Endothelial cell of umbilical vein (primary cell): ENCODE data around the gene LENEP. TPM values are rescaled to one million over a fixed set of nuclear protein-coding genes. Genes with fewer than 3 reads are reported as not detected.

ENCODE experiments used
- BruUV-seq: library from RNA; stranded (reverse); fragments of 400-500 nt; replicated peaks from 2 replicates; lab custom pipeline; 2021; lab: Mats Ljungman, UMichigan
- CTCF ChIA-PET: fragments of 300-600, 350-600 bp; sonication (Branson Sonifier 250); formaldehyde crosslinking; loops from one replicate; lab custom pipeline; 2021; ENCODE audit warnings: antibody characterized with exemption, inconsistent platforms; lab: Charles Lee
- POLR2A ChIA-PET: fragments of 300-600, 350-600 bp; sonication (Branson Sonifier 250); formaldehyde crosslinking; loops from one replicate; lab custom pipeline; 2021; ENCODE audit warnings: antibody characterized with exemption, inconsistent platforms; lab: Charles Lee
- DNase-seq: peaks from one replicate; pipeline ENCODE4 v3.0.0-alpha.2; 2011; ENCODE audit warnings: low read depth, low spot score
- FAIRE-seq: peaks from 2 replicates; lab custom pipeline; 2011; peaks lifted over from hg19 to GRCh38; lab: Jason Lieb, UNC
- H2AFZ ChIP-seq: 2 replicates; pipeline ENCODE4 v1.6.0; 2012; ENCODE audit warnings: low read depth, low read length, control low read depth, inconsistent platforms
- H3K27ac ChIP-seq: 2 replicates; pipeline ENCODE4 v1.5.1; 2011; ENCODE audit warnings: low read depth, mild to moderate bottlenecking, control low read depth, low read length, moderate library complexity; ENCODE audit not compliant: insufficient read depth
- H3K27me3 ChIP-seq, 2 experiments: 2 replicates each; pipeline versions ENCODE4 v1.6.0 to v1.6.1; 2011; ENCODE audit warnings: low read length in 2 of 2, mixed read lengths in 1 of 2; ENCODE audit not compliant: control insufficient read depth in 2 of 2, insufficient read depth in 2 of 2
- H3K36me3 ChIP-seq, 2 experiments: 2 replicates in 1 of 2; 3 replicates in 1 of 2; pipeline ENCODE4 v1.5.1; 2011; ENCODE audit warnings: low read length in 2 of 2, mild to moderate bottlenecking in 1 of 2, moderate library complexity in 1 of 2; ENCODE audit not compliant: control insufficient read depth in 2 of 2, insufficient read depth in 2 of 2; ENCODE audit errors: extremely low read depth in 1 of 2
- H3K4me1 ChIP-seq: 3 replicates; pipeline ENCODE4 v1.5.1; 2011; ENCODE audit warnings: mild to moderate bottlenecking, low read length; ENCODE audit not compliant: control insufficient read depth, insufficient read depth; ENCODE audit errors: extremely low read depth
- H3K4me2 ChIP-seq: 2 replicates; pipeline ENCODE4 v1.6.1; 2011; ENCODE audit warnings: low read length, control low read depth, mixed read lengths; ENCODE audit not compliant: insufficient read depth
- H3K4me3 ChIP-seq, 3 experiments: fragments of 200-600 bp in 1 of 3; sonication (generic), shearing (Covaris generic) in 1 of 3; replicated peaks in 1 of 3; 2 replicates each; pipeline ENCODE4 v1.5.1; 2011 to 2016; ENCODE audit warnings: control low read depth in 3 of 3, low read length in 3 of 3, mild to moderate bottlenecking in 2 of 3, inconsistent platforms in 1 of 3, low read depth in 1 of 3, moderate library complexity in 1 of 3; ENCODE audit not compliant: insufficient read depth in 1 of 3
- H3K79me2 ChIP-seq: 2 replicates; pipeline ENCODE4 v1.6.0; 2012; ENCODE audit warnings: low read length, inconsistent platforms; ENCODE audit not compliant: control insufficient read depth, insufficient read depth
- H3K9ac ChIP-seq: replicated peaks from 2 replicates; pipeline ENCODE3; 2011; ENCODE audit warnings: low read length, control low read depth; ENCODE audit not compliant: insufficient read depth; ENCODE audit errors: extremely low read depth
- H3K9me1 ChIP-seq: replicated peaks from 3 replicates; pipeline ENCODE4 v1.6.0; 2011; ENCODE audit warnings: mild to moderate bottlenecking, low read length; ENCODE audit not compliant: control insufficient read depth, insufficient read depth; ENCODE audit errors: extremely low read depth
- H3K9me3 ChIP-seq: replicated peaks from 2 replicates; pipeline ENCODE4 v1.5.1; 2012; ENCODE audit warnings: low read length, inconsistent platforms; ENCODE audit not compliant: control insufficient read depth, insufficient read depth
- H4K20me1 ChIP-seq: replicated peaks from 2 replicates; pipeline ENCODE3; 2011; ENCODE audit warnings: mild to moderate bottlenecking, low read length; ENCODE audit not compliant: control insufficient read depth, insufficient read depth; ENCODE audit errors: extremely low read depth
- CTCF ChIP-seq, 2 donors: IDR thresholded peaks; 1 replicate in 1 of 2; 2 replicates in 1 of 2; pipeline ENCODE4 v1.5.1; 2011; ENCODE audit warnings: low read length in 2 of 2, mild to moderate bottlenecking in 2 of 2, moderate library complexity in 2 of 2, control low read depth in 1 of 2, inconsistent platforms in 1 of 2, low read depth in 1 of 2; ENCODE audit not compliant: insufficient read depth in 1 of 2; ENCODE audit errors: extremely low read depth in 1 of 2
- EZH2 ChIP-seq: IDR thresholded peaks from 2 replicates; pipeline ENCODE4 v1.6.1; 2012; ENCODE audit warnings: borderline replicate concordance, low read depth, mild to moderate bottlenecking, moderate library complexity, low read length, inconsistent platforms; ENCODE audit not compliant: severe bottlenecking
- FOS ChIP-seq: IDR thresholded peaks from 2 replicates; pipeline ENCODE4 v1.6.1; 2011; ENCODE audit warnings: mild to moderate bottlenecking, low read length, moderate library complexity, borderline replicate concordance; ENCODE audit not compliant: insufficient read depth
- GATA2 ChIP-seq: IDR thresholded peaks from 2 replicates; pipeline ENCODE4 v1.7.0; 2011; ENCODE audit warnings: low read depth, mild to moderate bottlenecking, moderate library complexity, mixed read lengths, low read length; ENCODE audit not compliant: insufficient read length, insufficient read depth
- JUN ChIP-seq: IDR thresholded peaks from 2 replicates; pipeline ENCODE4 v1.6.1; 2011; ENCODE audit warnings: borderline replicate concordance, low read depth; ENCODE audit not compliant: insufficient read length, insufficient read depth
- MYC ChIP-seq: IDR thresholded peaks from one replicate; pipeline ENCODE4 v1.6.1; 2011; ENCODE audit warnings: mild to moderate bottlenecking, low read depth, low read length
- POLR2A ChIP-seq: IDR thresholded peaks from 2 replicates; pipeline ENCODE4 v1.6.1; 2012; ENCODE audit warnings: low read depth, mild to moderate bottlenecking, control low read depth, low read length
- POLR2AphosphoS5 ChIP-seq: IDR thresholded peaks from 2 replicates; pipeline ENCODE4 v1.6.1; 2012; ENCODE audit warnings: low read depth, mild to moderate bottlenecking, control low read depth, low read length, moderate library complexity; ENCODE audit not compliant: insufficient read depth
- dilution Hi-C: fragments of 300-500 bp; cut with MboI; formaldehyde crosslinking; loops from one replicate; pipeline ENCODE4 v1.15.0; 2019; ENCODE audit warnings: low sequenced_read_pairs; ENCODE audit not compliant: extremely low pct_ligation_motif_present
- intact Hi-C: fragments of 100-400 bp; cut with micrococcal nuclease; formaldehyde crosslinking; loops from one replicate; pipeline ENCODE4 v1.10.0; 2022
- polyA plus RNA-seq, 4 experiments: library from polyadenylated mRNA; depleted of rRNA in 3 of 4; stranded (reverse) in 3 of 4; unstranded in 1 of 4; fragments of >200 nt; gene quantifications; 2 replicates each; pipeline versions ENCODE4 v1.2.1 to v1.2.3, GENCODE V29; 2011 to 2012; ENCODE audit warnings: missing spikeins in 1 of 4
- total RNA-seq: library from RNA; stranded (reverse); gene quantifications from 2 replicates; pipeline ENCODE4 v1.2.3, GENCODE V29; 2021
- TF ChIP-seq, protein P1 (sequence below): IDR thresholded peaks from 2 replicates; pipeline ENCODE4 v1.6.1; 2011; ENCODE audit not compliant: insufficient read depth, insufficient read length

The LENEP gene
- total and polyA plus RNA-seq, 2 donors (not counting 3 experiments of a cell fraction or from before 2014, with no cell fraction given) = 0.64 TPM; not detected in 1

- intact Hi-C loops (no loop called here), dilution Hi-C loops (no loop called here)
- H3K4me1 ChIP-seq = no peaks in the 10 kb centered on the region
- no peak overlapping the region for H3K4me3 ChIP-seq
- H3K9ac ChIP-seq = no peak overlapping the region
- H3K27me3 ChIP-seq = no peaks in the 10 kb centered on the region
- no peak overlapping the region for H2AFZ ChIP-seq
- H3K9me3 ChIP-seq = no peaks in the 10 kb centered on the region
- no peak overlapping the region for H3K27ac ChIP-seq
- H3K9me1 ChIP-seq = no peaks in the 10 kb centered on the region
- ChIA-PET POLR2A (interaction anchor here (1.1 to 1.4 kb wide), 2 partner anchors 28 to 385 kb away, joined by 3 read pairs; no protein-coding TSS in a partner anchor), CTCF (interaction anchor here (0.6 to 3.4 kb wide), 27 partner anchors 8 to 460 kb away, joined by 3 to 19 read pairs (median 3); partner anchors contain the start of genes CKS1B and PMVK)
- H3K4me2 ChIP-seq = no peak overlapping the region
- peaks cover 0 to 25% of the 10 kb centered on the region in 2 experiments for H3K36me3 ChIP-seq
- no peaks in the 10 kb centered on the region for H3K79me2 ChIP-seq
- no TSS peak for BruUV-seq
- FAIRE-seq (no peak), DNase-seq (no peak)
- TF ChIP-seq EZH2 (no peak), JUN (no peak), POLR2AphosphoS5 (no peak), MYC (no peak), POLR2A (no peak)
- no peaks in the 10 kb centered on the region for H4K20me1 ChIP-seq
Observed at GRCh38 chr1:154944401-154945159, 48.8 kb upstream of the LENEP start.

DNA sequence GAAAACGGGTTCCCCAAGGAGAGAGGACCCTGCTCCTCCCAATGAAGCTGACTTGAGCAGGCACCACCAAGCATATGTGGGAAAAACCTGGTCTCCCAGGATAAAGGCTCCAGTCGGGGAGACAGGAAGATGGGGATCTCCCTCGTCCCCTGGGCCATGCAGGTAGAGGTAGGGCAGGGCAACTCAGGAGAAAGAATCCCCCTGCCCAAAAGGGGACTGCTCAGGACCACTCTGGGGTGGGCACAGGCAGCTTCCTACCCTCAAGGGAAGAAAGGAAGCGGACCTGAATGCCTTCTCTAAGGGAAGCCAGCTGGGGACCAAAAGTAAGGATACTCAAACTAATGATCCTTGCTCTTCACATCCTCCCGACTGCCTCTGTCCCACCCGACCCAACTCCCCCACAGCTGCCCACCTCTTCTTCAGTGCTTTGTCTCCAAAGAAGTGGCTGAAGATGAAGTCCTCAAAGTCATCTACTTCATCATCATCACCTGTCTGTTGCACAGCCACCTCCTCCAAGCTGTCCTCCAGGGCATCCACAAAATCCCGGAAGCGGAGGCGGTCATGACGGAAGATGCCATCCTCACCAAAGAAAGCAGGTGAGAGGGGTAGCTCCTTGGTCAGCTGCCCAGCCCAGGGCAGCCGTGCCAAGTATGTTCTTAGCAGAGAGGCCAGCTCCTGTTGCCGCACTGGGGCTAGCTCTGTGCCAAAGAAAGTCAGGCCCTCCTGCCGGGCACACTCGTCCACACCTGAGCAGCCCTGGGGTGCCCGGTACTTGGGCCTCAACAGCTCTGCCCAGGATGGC lies 48.0 kb upstream of the LENEP start:
- Histone ChIP-seq H3K9ac (no peak overlapping the region), H3K36me3 (peaks cover 0 to 25% of the 10 kb centered on the region in 2 experiments), H3K9me3 (no peaks in the 10 kb centered on the region), H4K20me1 (no peaks in the 10 kb centered on the region), H3K4me1 (no peaks in the 10 kb centered on the region), H3K27ac (no peak overlapping the region), H3K4me2 (no peak overlapping the region), H2AFZ (no peak overlapping the region), H3K9me1 (no peaks in the 10 kb centered on the region), H3K79me2 (no peaks in the 10 kb centered on the region), H3K27me3 (no peaks in the 10 kb centered on the region), H3K4me3 (no peak overlapping the region)
- intact Hi-C loops = no loop called here
- POLR2A ChIA-PET = interaction anchor here (0.6 kb wide), 1 partner anchor 320 kb away, joined by 3 read pairs; no protein-coding TSS in a partner anchor
- TF ChIP-seq GATA2 (no peak), JUN (no peak), EZH2 (no peak), MYC (no peak), CTCF (IDR thresholded peaks at IDR 0.05; ENCODE audit: extremely low read depth in 1 of 2, insufficient read depth in 1 of 2, low read depth in 1 of 2, low read length in 2 of 2) (no peak), POLR2AphosphoS5 (no peak), POLR2A (no peak), FOS (no peak)
- TF ChIP-seq, protein P1, sequence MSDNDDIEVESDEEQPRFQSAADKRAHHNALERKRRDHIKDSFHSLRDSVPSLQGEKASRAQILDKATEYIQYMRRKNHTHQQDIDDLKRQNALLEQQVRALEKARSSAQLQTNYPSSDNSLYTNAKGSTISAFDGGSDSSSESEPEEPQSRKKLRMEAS = no peak
- no TSS peak for BruUV-seq
- no peak for DNase-seq
- dilution Hi-C loops = no loop called here
- CTCF ChIA-PET = interaction anchor here (0.8 to 3.4 kb wide), 7 partner anchors 7 to 114 kb away, joined by 3 to 19 read pairs (median 3); partner anchors contain the start of gene PMVK
- FAIRE-seq = no peak
